ENCODE results near the gene MKI67. TPM values are rescaled to one million over a fixed set of nuclear protein-coding genes. Genes with fewer than 3 reads are reported as not detected.

MKI67 gene
- total and polyA plus RNA-seq, 4 experiments from 2014 or later, result 0.11 to 0.93 (median 0.17) TPM; not detected in 1

DNA sequence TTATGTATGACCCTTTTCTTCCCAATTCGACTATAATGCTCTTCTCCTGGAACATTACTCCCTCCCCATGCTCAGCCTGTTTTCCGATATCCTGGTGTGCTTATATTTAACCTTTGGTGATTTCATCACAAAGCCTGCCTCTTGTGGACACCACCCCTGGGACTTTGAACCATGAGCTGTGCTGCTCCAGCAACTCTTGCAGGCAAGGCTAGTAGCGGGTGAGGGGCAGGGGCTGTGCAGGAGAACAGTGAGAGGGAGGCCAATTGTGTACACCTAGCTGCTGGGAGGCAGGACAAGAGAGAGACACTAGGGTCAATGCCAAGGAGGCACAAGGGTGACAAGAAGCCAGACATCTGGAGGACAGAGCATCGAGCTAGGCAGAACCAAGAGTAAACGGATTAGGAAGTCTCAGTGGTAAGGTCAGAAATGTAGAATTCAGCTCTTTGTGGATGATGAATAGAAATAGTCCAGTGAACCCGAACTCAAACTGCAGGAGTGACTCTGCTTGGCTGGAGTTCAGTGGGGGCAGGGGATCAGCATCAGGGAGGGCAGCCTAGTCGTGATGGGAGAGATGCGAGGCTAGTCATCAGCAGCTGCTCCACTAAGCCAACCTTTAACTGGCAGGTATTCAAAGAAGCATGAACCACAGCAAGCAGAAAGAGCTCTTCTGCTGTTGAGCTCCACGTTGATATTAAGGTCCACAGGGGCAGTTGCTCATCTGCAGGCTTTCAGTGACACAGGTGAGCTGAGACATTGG is 31.0 kb upstream of the MKI67 start:
- H3K9me3 Mint-ChIP-seq, result no peaks in the 10 kb centered on the region
- no peak for DNase-seq
- H3K27me3 ChIP-seq (ENCODE audit: insufficient read depth, low read length), result no peaks in the 10 kb centered on the region
- peaks cover 0 to under 1% (median under 1%) of the 10 kb centered on the region in 4 donors for H3K4me1 Mint-ChIP-seq
- ChIA-PET CTCF (ENCODE audit: partially characterized antibody) (interaction anchor here (0.9 to 2.5 kb wide), 7 partner anchors 12 to 86 kb away, joined by 3 to 9 read pairs (median 3); no protein-coding TSS in a partner anchor), POLR2A (ENCODE audit: partially characterized antibody) (interaction anchor here (0.8 kb wide), 1 partner anchor 98 kb away, joined by 3 read pairs; no protein-coding TSS in a partner anchor)
- no peaks in the 10 kb centered on the region for H3K36me3 ChIP-seq (ENCODE audit: insufficient read depth, low read length)
- peak overlapping the region in 1 of 8 donors; percentile 36 for H3K4me3 Mint-ChIP-seq
- no peak overlapping the region for H3K27ac Mint-ChIP-seq
- no peaks in the 10 kb centered on the region for H3K4me1 ChIP-seq (ENCODE audit: insufficient read depth, low read length)
- H3K9me3 ChIP-seq (ENCODE audit: control insufficient read depth in 1 of 2, low read length in 2 of 2), result no peaks in the 10 kb centered on the region
- no peak overlapping the region for H3K4me3 ChIP-seq (ENCODE audit: low read length in 2 of 2)
- intact Hi-C loops (cut with micrococcal nuclease), result no loop called here
- H3K36me3 Mint-ChIP-seq, result no peaks in the 10 kb centered on the region
- no peak overlapping the region for H3K27ac ChIP-seq (ENCODE audit: low read depth, low read length)
- peaks cover 5% of the 10 kb centered on the region in 2 donors for H3K27me3 Mint-ChIP-seq

DNA sequence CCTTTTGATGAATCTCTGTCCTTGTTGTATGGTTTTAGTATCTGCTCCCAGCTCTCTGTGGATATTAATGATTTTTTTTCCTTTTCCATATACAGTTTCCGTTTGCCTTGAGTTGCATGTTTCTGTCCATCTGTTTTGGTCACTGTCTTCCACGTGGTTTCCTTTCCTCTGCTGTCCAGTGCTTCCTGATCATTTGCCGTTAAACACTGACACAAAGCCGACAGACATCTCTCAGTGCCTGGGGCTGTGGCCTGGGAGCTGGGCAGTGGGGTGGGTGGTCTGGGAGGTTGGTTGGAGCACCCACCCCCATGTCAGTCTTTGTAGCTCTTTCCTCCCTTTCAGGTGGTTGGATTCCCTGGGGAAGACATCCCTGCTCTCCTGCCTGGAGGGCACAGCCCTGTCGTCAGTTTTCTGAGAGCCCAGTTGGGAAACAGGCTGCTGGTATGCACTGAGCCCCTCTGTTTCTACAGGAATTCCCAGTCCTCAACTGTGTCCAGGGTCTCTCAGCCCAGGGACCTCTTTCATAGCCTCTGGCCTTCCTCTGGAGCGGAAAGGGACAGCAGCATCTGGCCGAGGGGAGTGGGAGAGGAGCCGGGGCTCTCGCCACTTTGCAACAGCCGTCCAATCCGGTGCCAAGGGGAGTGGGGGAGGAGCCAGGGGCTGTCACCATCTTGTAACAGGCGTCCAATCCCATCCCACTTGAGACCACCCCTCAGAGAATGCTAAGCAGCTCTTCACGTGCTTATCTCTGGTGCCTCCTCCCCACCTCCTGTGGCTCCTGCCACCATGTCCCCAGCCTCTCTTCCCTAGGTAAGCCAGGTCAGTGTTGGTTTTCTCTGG is 26.7 kb upstream of the MKI67 start:
- no peaks in the 10 kb centered on the region for H3K9me3 Mint-ChIP-seq
- no peaks in the 10 kb centered on the region for H3K27me3 ChIP-seq (ENCODE audit: insufficient read depth, low read length)
- POLR2A ChIA-PET (ENCODE audit: partially characterized antibody), result no interaction called here
- H3K36me3 ChIP-seq (ENCODE audit: insufficient read depth, low read length), result no peaks in the 10 kb centered on the region
- peaks cover 5% of the 10 kb centered on the region in 2 donors for H3K27me3 Mint-ChIP-seq
- H3K27ac ChIP-seq (ENCODE audit: low read depth, low read length), result no peak overlapping the region
- no peak overlapping the region for H3K4me3 ChIP-seq (ENCODE audit: low read length in 2 of 2)
- H3K27ac Mint-ChIP-seq, result no peak overlapping the region
- intact Hi-C loops (cut with micrococcal nuclease), result loop anchor here (5.0 kb wide), 1 partner anchor 436 kb away; no protein-coding TSS in a partner anchor
- H3K4me3 Mint-ChIP-seq, result peak overlapping the region in 1 of 8 donors; percentile 59
- H3K4me1 Mint-ChIP-seq, result peaks cover 0 to 5% (median 2%) of the 10 kb centered on the region in 4 donors
- no peaks in the 10 kb centered on the region for H3K9me3 ChIP-seq (ENCODE audit: control insufficient read depth in 1 of 2, low read length in 2 of 2)
- CTCF ChIA-PET (ENCODE audit: partially characterized antibody), result interaction anchor here (0.6 to 3.2 kb wide), 10 partner anchors 8 to 76 kb away, joined by 3 to 10 read pairs (median 4); no protein-coding TSS in a partner anchor
- H3K36me3 Mint-ChIP-seq, result no peaks in the 10 kb centered on the region
- no peak for DNase-seq
- H3K4me1 ChIP-seq (ENCODE audit: insufficient read depth, low read length), result peaks cover 3% of the 10 kb centered on the region

DNA sequence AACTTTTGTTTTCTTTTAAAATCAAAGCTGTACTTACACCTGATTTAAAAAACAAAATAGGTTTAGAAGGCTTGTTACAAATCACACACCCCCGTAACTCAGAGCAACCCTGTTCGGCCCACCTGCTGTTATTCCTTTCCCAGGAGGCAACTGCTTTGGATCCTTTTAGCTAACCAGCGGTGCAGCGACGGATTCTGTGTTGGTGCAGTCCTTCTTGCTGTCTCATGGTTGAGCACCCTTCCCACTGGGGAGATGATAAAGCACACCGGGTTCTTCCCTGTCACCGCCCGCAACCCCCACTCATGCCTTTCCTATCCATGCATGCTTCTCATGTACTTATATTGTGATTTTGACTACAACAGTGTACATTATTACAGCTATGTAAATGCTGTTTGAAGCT is 24.8 kb upstream of the MKI67 start:
- no peaks in the 10 kb centered on the region for H3K27me3 ChIP-seq (ENCODE audit: insufficient read depth, low read length)
- H3K4me3 ChIP-seq (ENCODE audit: low read length in 2 of 2), result no peak overlapping the region
- CTCF ChIA-PET (ENCODE audit: partially characterized antibody), result interaction anchor here (0.6 to 3.8 kb wide), 26 partner anchors 9 to 245 kb away, joined by 3 to 91 read pairs (median 6); partner anchors contain the start of genes MKI67 and PTPRE
- Mint-ChIP-seq H3K27me3 (peaks cover 4 to 5% of the 10 kb centered on the region in 2 donors), H3K4me1 (peaks cover 4 to 15% (median 9%) of the 10 kb centered on the region in 4 donors), H3K4me3 (peak overlapping the region in 7 of 8 donors; percentile 5 to 66 (median 46)), H3K36me3 (no peaks in the 10 kb centered on the region), H3K9me3 (no peaks in the 10 kb centered on the region), H3K27ac (peak overlapping the region in 4 of 7 donors; percentile 21 to 57 (median 28))
- no peaks in the 10 kb centered on the region for H3K9me3 ChIP-seq (ENCODE audit: control insufficient read depth in 1 of 2, low read length in 2 of 2)
- DNase-seq, result no peak
- POLR2A ChIA-PET (ENCODE audit: partially characterized antibody), result interaction anchor here (1.0 kb wide), 1 partner anchor 36 kb away, joined by 3 read pairs; no protein-coding TSS in a partner anchor
- H3K36me3 ChIP-seq (ENCODE audit: insufficient read depth, low read length), result no peaks in the 10 kb centered on the region
- intact Hi-C loops (cut with micrococcal nuclease), result loop anchor here (2.0 to 5.0 kb wide), 2 partner anchors 62 to 434 kb away; no protein-coding TSS in a partner anchor
- no peak overlapping the region for H3K27ac ChIP-seq (ENCODE audit: low read depth, low read length)
- H3K4me1 ChIP-seq (ENCODE audit: insufficient read depth, low read length), result peaks cover 3% of the 10 kb centered on the region

DNA sequence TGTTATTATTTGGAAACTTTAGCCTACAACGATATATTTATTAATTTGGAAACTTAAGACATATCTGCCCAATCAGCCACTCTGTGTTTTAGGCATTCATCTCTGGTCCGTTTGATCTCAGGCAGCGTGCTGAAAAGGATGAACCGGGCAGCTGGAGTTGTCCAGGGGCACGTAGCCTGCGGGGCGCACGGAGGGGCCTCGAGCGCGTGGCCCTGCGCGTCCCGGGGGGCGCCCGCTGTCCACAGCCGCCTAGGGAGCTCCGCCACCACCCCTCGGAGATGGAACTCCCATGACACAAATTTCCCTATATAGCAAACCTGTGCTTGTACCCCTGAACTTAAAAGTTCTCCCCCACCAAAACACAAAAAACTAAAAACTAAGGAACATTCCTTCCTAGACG is 24.3 kb upstream of the MKI67 start:
- Histone ChIP-seq H3K27ac (ENCODE audit: low read depth, low read length) (no peak overlapping the region), H3K9me3 (ENCODE audit: control insufficient read depth in 1 of 2, low read length in 2 of 2) (no peaks in the 10 kb centered on the region), H3K27me3 (ENCODE audit: insufficient read depth, low read length) (no peaks in the 10 kb centered on the region), H3K4me1 (ENCODE audit: insufficient read depth, low read length) (peaks cover 3% of the 10 kb centered on the region), H3K4me3 (ENCODE audit: low read length in 2 of 2) (peak overlapping the region in 1 of 2 donors; percentile 91), H3K36me3 (ENCODE audit: insufficient read depth, low read length) (no peaks in the 10 kb centered on the region)
- Mint-ChIP-seq H3K27me3 (peaks cover 2 to 3% of the 10 kb centered on the region in 2 donors), H3K27ac (peak overlapping the region in 2 of 7 donors; percentile 3 to 21), H3K4me3 (peak overlapping the region; percentile 60 to 78 (median 68)), H3K4me1 (peaks cover 4 to 15% (median 9%) of the 10 kb centered on the region in 4 donors), H3K36me3 (no peaks in the 10 kb centered on the region), H3K9me3 (no peaks in the 10 kb centered on the region)
- intact Hi-C loops (cut with micrococcal nuclease), result loop anchor here (1.0 to 5.0 kb wide), 6 partner anchors 24 to 433 kb away; partner anchors contain the start of genes MKI67 and PTPRE
- POLR2A ChIA-PET (ENCODE audit: partially characterized antibody), result interaction anchor here (1.0 kb wide), 1 partner anchor 37 kb away, joined by 3 read pairs; no protein-coding TSS in a partner anchor
- CTCF ChIA-PET (ENCODE audit: partially characterized antibody), result interaction anchor here (0.6 to 3.8 kb wide), 26 partner anchors 9 to 245 kb away, joined by 3 to 91 read pairs (median 6); partner anchors contain the start of genes MKI67 and PTPRE
- DNase-seq, result no peak

DNA sequence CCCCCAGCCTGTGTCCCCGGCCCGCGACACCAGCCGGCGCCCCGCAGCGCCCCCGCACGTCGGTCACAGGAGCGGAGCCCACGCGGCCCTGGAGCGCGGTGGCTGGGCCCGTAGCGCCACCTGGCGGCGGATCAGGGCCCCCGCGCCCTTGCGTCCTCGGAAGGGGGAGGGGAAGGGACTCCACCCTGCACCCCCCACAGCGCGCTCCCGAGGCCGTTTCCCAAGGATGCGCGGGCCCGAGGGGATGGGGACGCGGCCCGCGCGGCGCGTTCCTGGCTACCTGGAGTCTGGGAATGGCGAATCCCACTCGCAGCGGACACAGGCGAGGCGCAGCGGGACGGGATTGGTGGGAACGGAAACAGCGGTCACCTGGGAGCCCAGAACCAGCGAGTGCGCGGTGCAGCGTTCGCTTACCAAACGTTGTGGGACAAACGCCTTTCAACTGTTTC is 23.8 kb upstream of the MKI67 start:
- no peaks in the 10 kb centered on the region for H3K36me3 ChIP-seq (ENCODE audit: insufficient read depth, low read length)
- Mint-ChIP-seq H3K27ac (peak overlapping the region in 1 of 7 donors; percentile 18), H3K36me3 (no peaks in the 10 kb centered on the region), H3K4me1 (peaks cover 4 to 15% (median 9%) of the 10 kb centered on the region in 4 donors), H3K9me3 (no peaks in the 10 kb centered on the region), H3K4me3 (peak overlapping the region; percentile 60 to 78 (median 67)), H3K27me3 (peaks cover 2 to 3% of the 10 kb centered on the region in 2 donors)
- peak overlapping the region in 1 of 2 donors; percentile 91 for H3K4me3 ChIP-seq (ENCODE audit: low read length in 2 of 2)
- peaks cover 3% of the 10 kb centered on the region for H3K4me1 ChIP-seq (ENCODE audit: insufficient read depth, low read length)
- ChIA-PET POLR2A (ENCODE audit: partially characterized antibody) (no interaction called here), CTCF (ENCODE audit: partially characterized antibody) (interaction anchor here (0.8 to 3.8 kb wide), 23 partner anchors 10 to 139 kb away, joined by 3 to 91 read pairs (median 6); partner anchors contain the start of gene MKI67)
- no peaks in the 10 kb centered on the region for H3K9me3 ChIP-seq (ENCODE audit: control insufficient read depth in 1 of 2, low read length in 2 of 2)
- no peaks in the 10 kb centered on the region for H3K27me3 ChIP-seq (ENCODE audit: insufficient read depth, low read length)
- H3K27ac ChIP-seq (ENCODE audit: low read depth, low read length), result no peak overlapping the region
- peak; percentile 70 to 85 (median 81) for DNase-seq
- intact Hi-C loops (cut with micrococcal nuclease), result loop anchor here (1.0 to 5.0 kb wide), 6 partner anchors 24 to 433 kb away; partner anchors contain the start of genes MKI67 and PTPRE

DNA sequence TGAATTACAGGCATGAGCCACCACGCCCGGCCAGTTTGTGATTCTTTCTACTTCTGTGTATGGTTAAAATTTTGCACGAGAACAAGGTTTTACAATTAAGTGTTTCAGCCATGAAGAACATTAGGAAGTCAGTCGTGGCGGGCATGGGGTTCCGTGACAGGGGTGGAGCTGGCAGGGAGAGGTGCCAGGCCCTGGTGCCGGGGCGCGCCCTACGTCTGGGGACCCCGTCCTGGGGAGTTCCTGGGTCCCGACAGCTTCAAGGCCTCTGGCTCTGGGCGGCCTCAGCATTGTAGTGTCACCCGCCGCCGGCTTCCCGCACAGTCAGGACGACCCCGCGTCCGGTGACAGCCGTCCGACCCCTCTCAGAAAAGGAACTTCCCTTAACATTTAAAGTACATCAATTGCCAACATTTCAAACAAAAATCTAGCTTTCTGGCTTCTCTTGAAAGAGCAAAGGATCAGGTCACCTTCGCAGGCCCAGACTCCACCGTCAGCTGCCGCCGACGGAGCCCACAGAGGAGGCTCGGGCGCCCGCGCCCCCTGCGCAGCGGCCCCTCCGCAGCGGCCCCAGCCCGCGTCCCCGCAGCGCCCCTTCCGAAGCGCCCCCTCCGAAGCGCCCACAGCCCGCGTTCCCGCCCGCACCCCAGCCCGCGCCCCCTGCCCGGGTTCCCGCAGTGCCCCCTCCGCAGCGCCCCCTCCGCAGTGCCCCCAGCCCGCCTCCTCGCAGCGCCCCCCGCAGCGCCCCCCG is 23.2 kb upstream of the MKI67 start:
- H3K4me1 ChIP-seq (ENCODE audit: insufficient read depth, low read length), result peaks cover 3% of the 10 kb centered on the region
- peak overlapping the region in 7 of 8 donors; percentile 35 to 76 (median 52) for H3K4me3 Mint-ChIP-seq
- no peaks in the 10 kb centered on the region for H3K36me3 Mint-ChIP-seq
- H3K36me3 ChIP-seq (ENCODE audit: insufficient read depth, low read length), result no peaks in the 10 kb centered on the region
- H3K27ac Mint-ChIP-seq, result peak overlapping the region in 1 of 7 donors; percentile 7
- DNase-seq, result no peak
- no peaks in the 10 kb centered on the region for H3K27me3 ChIP-seq (ENCODE audit: insufficient read depth, low read length)
- POLR2A ChIA-PET (ENCODE audit: partially characterized antibody), result interaction anchor here (1.0 kb wide), 1 partner anchor 86 kb away, joined by 4 read pairs; no protein-coding TSS in a partner anchor
- H3K27ac ChIP-seq (ENCODE audit: low read depth, low read length), result no peak overlapping the region
- intact Hi-C loops (cut with micrococcal nuclease), result loop anchor here (1.0 to 5.0 kb wide), 6 partner anchors 23 to 432 kb away; partner anchors contain the start of genes MKI67 and PTPRE
- CTCF ChIA-PET (ENCODE audit: partially characterized antibody), result interaction anchor here (0.7 to 3.8 kb wide), 17 partner anchors 9 to 243 kb away, joined by 3 to 91 read pairs (median 4); partner anchors contain the start of gene PTPRE
- H3K9me3 Mint-ChIP-seq, result no peaks in the 10 kb centered on the region
- H3K27me3 Mint-ChIP-seq, result peaks cover 0 to 2% of the 10 kb centered on the region in 2 donors
- no peaks in the 10 kb centered on the region for H3K9me3 ChIP-seq (ENCODE audit: control insufficient read depth in 1 of 2, low read length in 2 of 2)
- H3K4me3 ChIP-seq (ENCODE audit: low read length in 2 of 2), result no peak overlapping the region
- H3K4me1 Mint-ChIP-seq, result peaks cover 4 to 15% (median 9%) of the 10 kb centered on the region in 4 donors

All from CD4-positive, alpha-beta memory T cell (primary cell).